ENCODE data around the gene UGT1A9. TPM values are rescaled to one million over a fixed set of nuclear protein-coding genes. Genes with fewer than 3 reads are reported as not detected.

UGT1A9 gene
- polyA plus RNA-seq, 1 donor (not counting 4 experiments of a cell fraction or from before 2014, with no cell fraction given), result not detected

- Histone ChIP-seq H3K27me3 (ENCODE audit: control insufficient read depth, extremely low read depth, insufficient read depth, low read length) (no peaks in the 10 kb centered on the region), H3K9me1 (ENCODE audit: control insufficient read depth, extremely low read depth, insufficient read depth, low read length) (no peaks in the 10 kb centered on the region), H2AFZ (ENCODE audit: control insufficient read depth, low read length) (no peak overlapping the region), H3K4me3 (ENCODE audit: control insufficient read depth in 2 of 3, extremely low read depth in 1 of 3, insufficient read depth in 2 of 3, low read depth in 1 of 3, low read length in 3 of 3) (no peak overlapping the region), H3K9me3 (ENCODE audit: control insufficient read depth, low read depth, low read length) (no peaks in the 10 kb centered on the region), H3K36me3 (ENCODE audit: control insufficient read depth in 2 of 2, extremely low read depth in 1 of 2, insufficient read depth in 2 of 2, low read length in 2 of 2) (peaks cover 17 to 19% of the 10 kb centered on the region in 2 experiments), H3K4me2 (ENCODE audit: control insufficient read depth, extremely low read depth, insufficient read depth, low read depth, low read length) (no peak overlapping the region), H3K79me2 (ENCODE audit: control insufficient read depth, insufficient read depth, low read length) (peaks cover 4% of the 10 kb centered on the region), H3K9ac (ENCODE audit: control insufficient read depth, extremely low read depth, insufficient read depth, low read length) (no peak overlapping the region), H3K4me1 (ENCODE audit: control insufficient read depth, extremely low read depth, insufficient read depth, low read length) (peaks cover 13% of the 10 kb centered on the region), H3K27ac (ENCODE audit: control insufficient read depth, insufficient read depth, low read length) (no peak overlapping the region), H4K20me1 (ENCODE audit: control insufficient read depth, extremely low read depth, insufficient read depth, low read length) (no peaks in the 10 kb centered on the region)
- FAIRE-seq (no peak), DNase-seq (ENCODE audit: low read depth, low spot score) (no peak)
- dilution Hi-C loops (cut with MboI; ENCODE audit: extremely low pct_ligation_motif_present, low sequenced_read_pairs), result no loop called here
- TF ChIP-seq EZH2 (IDR thresholded peaks at IDR 0.05; ENCODE audit: low read length), result no peak
- TF ChIP-seq CTCF (optimal IDR thresholded peaks at IDR 0.05 in 1 of 3, IDR thresholded peaks at IDR 0.05 in 1 of 3, conservative IDR thresholded peaks at IDR 0.05 in 1 of 3; ENCODE audit: extremely low read depth in 1 of 3, insufficient read depth in 2 of 3, low read length in 3 of 3), result no peak
These were observed 96.4 kb downstream of the UGT1A9 start for GRCh38 chr2:233768076-233768475.

DNA sequence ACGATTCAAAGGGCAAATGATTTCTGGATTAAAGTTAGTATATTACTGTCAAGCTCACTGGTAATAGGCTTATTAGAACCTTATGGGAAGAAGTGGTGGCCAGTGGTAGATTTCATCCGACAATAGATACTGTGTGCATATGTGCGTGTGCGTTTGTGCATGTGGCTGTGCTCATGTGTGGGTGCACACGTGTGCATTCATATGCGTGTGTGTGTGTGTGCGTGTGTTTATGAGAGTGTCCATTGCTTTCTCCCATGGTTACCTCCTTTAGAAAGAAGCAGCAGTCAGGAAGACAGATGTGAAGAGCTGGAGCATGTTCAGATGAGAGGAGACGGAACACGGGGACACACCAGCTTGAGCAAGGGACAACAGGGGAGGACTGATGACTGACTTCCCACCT is 97.6 kb downstream of the UGT1A9 start:
- H2AFZ ChIP-seq (ENCODE audit: control insufficient read depth, low read length), result no peak overlapping the region
- no peak for DNase-seq (ENCODE audit: low read depth, low spot score)
- peaks cover 4% of the 10 kb centered on the region for H3K79me2 ChIP-seq (ENCODE audit: control insufficient read depth, insufficient read depth, low read length)
- no peak overlapping the region for H3K4me3 ChIP-seq (ENCODE audit: control insufficient read depth in 2 of 3, extremely low read depth in 1 of 3, insufficient read depth in 2 of 3, low read depth in 1 of 3, low read length in 3 of 3)
- no peaks in the 10 kb centered on the region for H3K27me3 ChIP-seq (ENCODE audit: control insufficient read depth, extremely low read depth, insufficient read depth, low read length)
- TF ChIP-seq EZH2 (IDR thresholded peaks at IDR 0.05; ENCODE audit: low read length), result no peak
- TF ChIP-seq CTCF (optimal IDR thresholded peaks at IDR 0.05 in 1 of 3, IDR thresholded peaks at IDR 0.05 in 1 of 3, conservative IDR thresholded peaks at IDR 0.05 in 1 of 3; ENCODE audit: extremely low read depth in 1 of 3, insufficient read depth in 2 of 3, low read length in 3 of 3), result no peak
- no peak for FAIRE-seq
- no peaks in the 10 kb centered on the region for H3K9me3 ChIP-seq (ENCODE audit: control insufficient read depth, low read depth, low read length)
- H3K4me2 ChIP-seq (ENCODE audit: control insufficient read depth, extremely low read depth, insufficient read depth, low read depth, low read length), result no peak overlapping the region
- no peaks in the 10 kb centered on the region for H4K20me1 ChIP-seq (ENCODE audit: control insufficient read depth, extremely low read depth, insufficient read depth, low read length)
- H3K4me1 ChIP-seq (ENCODE audit: control insufficient read depth, extremely low read depth, insufficient read depth, low read length), result peaks cover 6% of the 10 kb centered on the region
- H3K9ac ChIP-seq (ENCODE audit: control insufficient read depth, extremely low read depth, insufficient read depth, low read length), result no peak overlapping the region
- dilution Hi-C loops (cut with MboI; ENCODE audit: extremely low pct_ligation_motif_present, low sequenced_read_pairs), result no loop called here
- no peaks in the 10 kb centered on the region for H3K9me1 ChIP-seq (ENCODE audit: control insufficient read depth, extremely low read depth, insufficient read depth, low read length)
- no peak overlapping the region for H3K27ac ChIP-seq (ENCODE audit: control insufficient read depth, insufficient read depth, low read length)
- H3K36me3 ChIP-seq (ENCODE audit: control insufficient read depth in 2 of 2, extremely low read depth in 1 of 2, insufficient read depth in 2 of 2, low read length in 2 of 2), result peaks cover 17 to 19% of the 10 kb centered on the region in 2 experiments

Measured in keratinocyte (primary cell).